Dedifferentiated amniotic fluid mesenchymal stem cell (primary cell): ENCODE results near the gene TM7SF3.

Experiments
- DNase-seq: peaks from one replicate; pipeline ENCODE4 v3.0.0-alpha.2; 2016; ENCODE audit errors: extremely low spot score

The TM7SF3 gene

DNA sequence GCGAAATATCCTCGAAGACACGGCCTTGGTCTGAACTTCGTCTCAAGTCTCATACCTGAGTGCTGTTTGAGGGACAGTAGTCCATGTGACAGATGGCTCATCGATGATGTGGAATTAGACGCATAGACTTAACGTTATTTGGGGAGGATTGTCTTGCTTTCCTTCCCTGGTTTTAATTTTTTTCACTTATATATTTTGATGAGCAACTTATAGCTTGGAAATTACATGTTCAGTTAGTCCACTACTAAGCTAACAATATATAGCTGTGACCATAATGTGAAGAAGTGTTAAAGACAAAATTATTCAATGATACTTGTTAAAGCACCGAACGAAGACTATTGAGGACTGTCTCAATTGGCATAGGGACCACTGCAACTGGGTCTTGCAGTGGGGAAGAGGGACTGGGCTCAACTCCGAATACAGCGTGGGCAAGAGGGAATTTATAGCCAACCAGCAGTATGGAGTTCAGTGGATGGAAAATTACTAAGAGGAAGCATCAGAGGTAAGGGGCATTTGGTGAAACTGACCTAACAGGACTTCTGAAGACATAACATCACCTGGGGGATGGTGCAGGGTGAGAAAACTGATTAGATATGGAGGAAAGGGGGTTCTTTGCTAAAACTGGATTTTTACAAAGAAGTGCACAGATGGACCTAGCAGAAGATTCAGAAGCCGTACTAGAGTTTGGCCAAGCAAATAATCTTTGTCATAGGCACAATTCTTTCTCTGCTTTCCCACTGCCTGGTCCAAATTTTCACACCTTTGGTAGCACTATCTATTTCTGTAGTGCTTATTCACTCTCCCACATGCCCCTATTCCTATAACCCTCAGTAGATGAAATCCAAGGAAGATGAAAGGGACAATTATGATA lies 910 bp upstream of the TM7SF3 start:
- no peak for DNase-seq

DNA sequence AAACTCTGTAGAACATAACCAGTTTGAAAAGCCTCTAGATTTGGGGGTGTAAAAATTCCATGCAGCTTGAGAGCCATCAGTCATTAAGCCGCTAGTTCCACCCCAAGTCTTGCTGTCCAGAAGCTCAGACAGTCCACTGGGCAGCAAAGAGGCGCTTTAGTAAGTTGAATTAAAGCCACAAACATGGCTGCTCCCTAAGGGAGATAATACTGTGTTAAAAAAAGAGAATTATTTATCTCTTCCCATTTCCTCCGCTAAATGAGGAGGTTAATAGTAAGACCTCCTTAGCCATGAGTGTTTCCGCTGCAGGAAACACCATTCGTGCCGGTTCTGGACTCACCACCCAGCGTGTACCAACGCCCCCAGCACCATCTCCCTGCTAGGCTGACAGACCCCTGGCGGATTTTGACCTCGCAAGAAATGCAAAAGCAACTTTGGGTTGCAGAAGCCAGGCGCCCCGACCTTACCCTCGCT lies 536 bp downstream of the TM7SF3 start:
- no peak for DNase-seq

DNA sequence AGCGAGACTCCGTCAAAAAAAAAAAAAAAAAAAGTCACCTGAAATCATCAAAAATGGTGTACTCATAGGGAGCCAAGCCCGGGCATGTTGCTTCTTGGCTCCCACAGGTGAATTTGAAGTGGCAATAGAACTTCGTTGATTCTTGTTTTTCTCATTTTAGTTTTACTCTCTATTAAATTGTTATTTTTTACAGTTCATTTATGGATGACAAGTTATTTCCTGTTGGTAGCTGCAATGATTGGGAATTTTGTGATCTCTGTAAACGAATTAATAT lies 1.3 kb downstream of the TM7SF3 start:
- DNase-seq = no peak

DNA sequence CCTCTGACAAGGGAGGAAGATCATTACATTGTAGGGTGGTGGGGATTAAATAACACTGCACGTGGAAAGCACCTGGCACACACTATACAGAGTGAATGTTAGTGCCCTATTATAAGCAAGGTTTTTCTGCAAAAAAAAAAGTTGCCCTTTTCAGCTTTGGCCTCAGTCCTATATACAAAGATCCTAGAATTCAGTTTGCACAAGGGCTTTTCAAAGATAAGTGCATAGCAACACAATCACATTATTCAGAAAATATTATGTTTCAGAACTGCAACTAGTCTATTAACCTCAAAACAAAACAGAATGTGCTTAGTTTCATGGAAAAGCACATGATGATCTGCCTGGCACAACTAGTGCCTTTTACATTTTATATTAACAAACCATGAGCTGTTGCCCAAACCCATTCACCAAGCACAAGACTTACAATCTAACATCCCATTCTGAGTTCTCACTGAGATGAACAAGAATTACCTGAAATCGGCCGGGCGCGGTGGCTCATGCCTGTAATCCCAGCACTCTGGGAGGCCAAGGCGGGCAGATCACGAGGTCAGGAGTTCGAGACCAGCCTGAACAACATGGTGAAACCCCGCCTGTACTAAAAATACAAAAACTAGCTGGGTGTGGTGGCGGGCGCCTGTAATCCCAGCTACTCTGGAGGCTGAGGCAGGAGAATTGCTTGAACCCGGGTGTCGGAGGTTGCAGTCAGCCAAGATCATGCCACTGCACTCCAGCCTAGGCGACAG lies 1.8 kb downstream of the TM7SF3 start:
- no peak for DNase-seq

DNA sequence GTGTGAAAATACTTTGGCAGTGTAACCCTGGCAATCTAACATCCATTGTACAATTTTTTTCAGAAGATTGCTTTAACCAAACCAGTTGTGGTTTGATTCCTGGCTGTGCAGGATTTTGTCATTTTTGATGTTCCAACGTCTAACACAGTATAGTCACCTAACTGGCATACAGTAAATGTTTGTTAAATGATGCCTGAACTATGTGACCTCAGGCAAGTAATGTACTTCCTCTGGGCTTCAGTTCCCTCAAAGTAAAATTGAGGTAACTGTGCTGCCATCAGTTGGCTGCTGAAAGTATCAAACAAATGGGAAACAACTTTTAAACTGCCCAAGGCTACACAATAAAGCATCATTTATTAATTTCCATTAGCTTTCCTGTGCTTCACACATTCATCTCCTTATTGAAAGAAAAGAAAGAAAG lies 4.3 kb downstream of the TM7SF3 start:
- no peak for DNase-seq

DNA sequence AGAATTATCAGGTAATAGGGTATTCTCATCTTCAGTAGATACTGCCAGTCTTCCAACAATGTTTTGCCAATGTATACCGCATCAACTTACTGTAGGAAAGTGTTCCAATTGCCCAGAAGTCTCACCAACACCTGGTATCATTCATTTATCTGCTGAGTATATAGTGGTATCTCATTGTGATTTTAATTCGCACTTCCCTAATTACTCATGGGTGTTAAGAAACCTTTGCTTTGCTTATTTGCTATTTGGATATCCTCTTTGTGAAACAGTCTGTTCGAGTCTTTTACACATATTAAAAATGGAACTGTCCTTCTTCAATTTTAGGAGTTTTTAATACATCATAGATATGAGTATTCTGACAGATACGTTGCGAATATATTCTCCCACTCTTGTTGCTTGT lies 6.1 kb downstream of the TM7SF3 start:
- DNase-seq = no peak

DNA sequence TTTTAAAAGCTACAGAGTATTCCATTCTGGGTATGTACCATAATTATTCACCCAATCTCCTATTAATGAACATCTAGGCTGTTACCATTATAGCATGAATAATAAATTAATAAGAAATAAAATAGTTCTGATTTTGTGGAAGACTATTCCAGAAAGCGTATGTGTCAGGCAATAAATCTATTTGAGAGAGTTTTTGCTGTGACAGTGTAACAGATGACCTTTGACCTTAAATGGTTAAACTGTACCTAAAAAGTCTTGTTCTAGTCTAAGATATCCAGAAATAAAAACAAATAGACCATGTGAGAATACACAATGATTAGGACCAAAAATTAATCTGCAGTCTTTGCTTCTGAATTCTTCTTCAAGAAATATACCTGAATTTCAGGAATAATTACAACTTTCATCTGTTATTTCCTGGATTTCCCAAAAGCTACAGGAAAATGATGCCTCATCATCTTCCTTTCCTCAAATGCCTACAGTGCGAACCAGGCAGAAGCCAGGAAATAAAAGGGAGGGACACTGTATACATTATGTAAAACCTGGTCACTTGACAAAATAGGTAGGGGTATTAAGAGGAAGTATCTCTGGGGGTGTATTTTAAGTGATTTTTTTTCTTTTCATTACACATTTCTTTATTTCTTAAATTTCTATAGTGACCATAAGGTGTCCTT lies 7.3 kb downstream of the TM7SF3 start:
- DNase-seq = no peak

DNA sequence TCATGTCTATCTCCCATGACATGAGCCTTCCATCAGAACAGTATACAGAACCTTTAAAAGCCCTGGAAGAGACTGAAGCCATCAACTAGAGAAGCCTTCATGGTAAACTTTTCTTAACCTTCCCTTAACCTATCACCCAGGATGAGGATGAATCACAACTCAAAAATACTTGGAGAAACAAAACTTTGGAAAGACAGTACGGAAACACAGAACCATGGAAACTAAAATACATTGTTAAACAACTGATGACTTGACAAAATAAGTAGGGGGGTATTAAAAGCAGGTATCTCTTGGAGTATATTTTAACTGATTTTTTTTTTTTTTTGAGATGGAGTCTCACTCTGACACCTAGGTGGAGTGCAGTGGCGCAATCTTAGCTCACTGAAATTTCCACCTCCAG lies 8.7 kb downstream of the TM7SF3 start:
- no peak for DNase-seq

DNA sequence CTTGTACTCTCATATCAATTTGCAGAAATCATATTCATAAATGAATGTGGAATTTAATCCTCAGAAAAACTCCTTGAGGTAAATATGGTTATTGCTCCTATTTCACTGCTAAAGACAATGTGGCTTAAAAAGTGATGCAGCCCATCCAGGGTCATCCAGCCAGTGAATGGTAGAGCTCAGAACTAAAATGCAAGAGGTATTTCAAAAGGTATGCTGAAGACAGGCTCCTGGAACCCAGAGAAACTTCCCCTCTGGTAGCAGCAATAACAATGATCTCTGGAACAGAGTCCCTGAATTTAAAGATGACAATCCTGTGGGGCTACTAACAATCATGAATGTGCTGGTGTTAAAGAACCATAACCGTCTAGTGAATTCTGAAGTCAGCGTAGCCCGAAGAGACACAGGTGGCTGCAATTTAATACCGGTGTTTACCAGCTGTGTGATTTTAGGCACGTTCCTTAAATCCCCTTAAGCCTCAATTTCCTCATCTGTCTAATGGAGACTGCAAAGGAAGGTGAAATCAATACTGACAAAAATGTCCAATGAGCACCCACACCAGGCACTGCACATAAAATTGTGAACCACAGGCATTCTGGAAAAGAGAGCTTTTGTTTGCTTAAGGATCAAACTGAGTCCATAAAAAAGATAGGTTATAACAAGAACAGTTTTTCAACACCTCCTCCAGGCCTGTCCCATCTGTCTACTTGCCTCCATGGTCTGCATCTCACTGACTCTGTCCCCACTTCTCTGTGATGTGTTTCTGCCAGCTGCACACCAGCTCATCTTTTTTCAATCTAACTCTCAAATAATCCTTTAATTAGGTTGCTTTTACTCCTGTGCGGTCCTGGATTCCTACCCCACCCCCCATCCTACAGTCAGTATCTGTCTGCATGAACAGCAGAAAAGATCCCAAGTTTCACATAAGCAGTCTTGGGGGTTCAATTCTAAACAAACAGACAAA lies 10.5 kb downstream of the TM7SF3 start:
- DNase-seq = no peak

DNA sequence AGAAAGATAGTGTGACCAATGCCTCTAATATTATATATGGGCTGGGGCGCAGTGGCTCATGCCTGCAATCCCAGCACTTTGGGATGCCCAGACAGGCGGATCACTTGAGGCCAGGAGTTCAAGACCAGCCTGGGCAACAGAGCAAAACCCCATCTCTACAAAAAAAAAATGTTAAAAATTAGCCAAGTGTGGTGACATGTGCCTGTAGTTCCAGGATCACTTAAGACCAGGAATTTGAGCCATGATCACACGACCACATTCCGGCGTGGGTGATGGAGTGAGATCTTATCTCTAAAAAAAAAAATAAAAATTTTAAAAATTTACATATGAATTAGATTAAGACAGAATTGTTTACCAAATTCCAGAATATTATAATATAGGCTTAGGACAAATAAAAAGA lies 12.0 kb downstream of the TM7SF3 start:
- no peak for DNase-seq

DNA sequence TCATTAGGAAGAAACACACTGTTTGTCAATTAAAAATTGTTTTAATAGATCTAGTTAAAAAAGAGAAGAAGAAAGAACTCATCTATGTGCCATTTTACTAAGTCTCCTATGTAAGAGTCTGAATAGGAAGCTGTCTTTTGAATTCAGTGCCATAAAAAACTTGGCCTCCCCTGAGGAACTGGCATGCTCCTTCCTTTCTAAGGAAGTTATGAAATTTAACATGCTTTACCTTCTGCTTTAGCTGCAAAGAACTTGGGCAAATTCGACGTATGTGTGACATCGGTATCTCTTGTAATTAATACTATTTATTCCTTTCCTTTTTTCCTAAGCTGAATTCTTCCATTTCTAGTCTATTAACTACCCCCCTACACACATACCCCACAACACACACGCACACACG lies 12.5 kb downstream of the TM7SF3 start:
- DNase-seq = no peak

DNA sequence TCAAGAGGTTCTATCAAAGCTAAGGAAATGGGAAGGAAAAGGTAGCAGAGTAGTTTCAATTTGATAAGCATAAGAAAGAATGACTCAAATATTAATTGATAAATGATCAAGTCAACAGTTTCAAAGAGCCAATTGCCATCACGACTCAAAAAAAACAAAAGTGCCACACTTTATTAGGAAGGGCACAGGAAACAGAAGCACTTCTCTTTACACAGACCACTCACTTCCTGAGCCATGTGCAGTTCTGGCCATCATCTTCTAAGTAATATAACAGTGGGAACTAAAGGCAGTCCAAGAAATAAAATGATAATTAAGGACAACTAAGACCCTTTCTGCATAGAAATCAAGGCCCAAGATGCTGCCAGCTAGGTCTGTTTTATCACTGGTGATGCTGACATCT lies 13.2 kb downstream of the TM7SF3 start:
- no peak for DNase-seq

DNA sequence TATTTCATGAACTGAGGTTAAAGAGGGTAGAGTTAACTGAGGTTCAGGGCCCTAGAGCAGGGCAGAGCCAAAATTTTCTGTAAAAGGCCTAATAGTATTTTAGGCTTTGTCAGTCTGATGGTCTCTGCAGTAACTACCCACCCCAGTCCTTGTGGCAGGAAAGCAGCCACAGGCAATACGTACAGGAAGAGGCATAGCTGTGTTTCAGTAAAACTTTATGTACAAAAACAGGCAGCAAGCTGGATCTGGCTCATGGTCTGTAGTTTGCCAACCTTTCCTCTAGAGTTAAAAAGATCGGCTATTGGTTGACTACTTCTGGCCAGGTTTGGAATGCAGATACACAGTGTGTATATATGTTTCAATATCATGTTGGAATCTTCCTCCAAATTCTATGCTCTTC lies 17.2 kb downstream of the TM7SF3 start:
- DNase-seq = no peak

DNA sequence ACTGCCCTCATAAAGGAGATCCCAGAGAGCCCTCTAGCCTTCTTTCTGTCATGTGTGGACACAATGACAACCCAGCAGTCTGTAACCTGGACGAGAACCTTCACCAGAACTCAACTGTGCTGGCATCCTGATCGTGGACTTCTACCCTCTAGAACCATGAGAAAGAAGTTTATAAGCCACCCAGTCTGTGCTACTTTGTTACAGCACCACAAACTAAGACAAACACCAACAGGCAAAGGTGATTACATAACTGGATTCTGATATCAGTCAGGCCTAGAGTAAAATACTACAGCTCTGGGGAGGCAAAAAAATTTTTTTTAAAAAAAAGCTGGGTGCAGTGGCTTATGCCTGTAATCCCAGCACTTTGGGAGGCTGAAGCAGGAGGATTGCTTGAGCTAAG lies 18.5 kb downstream of the TM7SF3 start:
- DNase-seq = no peak

DNA sequence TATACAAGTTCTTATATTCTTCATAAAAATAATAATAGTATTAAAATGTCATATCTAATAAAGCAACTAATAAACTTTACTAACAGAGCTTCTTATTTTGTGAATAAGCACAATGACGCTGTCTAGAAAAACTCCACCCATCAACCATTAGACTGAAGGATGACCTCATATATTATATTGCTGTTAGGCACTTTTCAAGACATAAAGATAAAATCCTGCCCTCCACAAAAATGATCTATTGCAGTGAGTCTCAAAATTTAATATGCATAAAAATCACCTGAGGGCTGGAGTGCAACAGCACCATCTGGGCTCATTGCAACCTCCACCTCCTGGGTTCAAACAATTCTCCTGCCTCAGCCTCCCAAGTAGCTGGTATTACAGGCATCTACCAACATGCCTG lies 20.1 kb downstream of the TM7SF3 start:
- no peak for DNase-seq

DNA sequence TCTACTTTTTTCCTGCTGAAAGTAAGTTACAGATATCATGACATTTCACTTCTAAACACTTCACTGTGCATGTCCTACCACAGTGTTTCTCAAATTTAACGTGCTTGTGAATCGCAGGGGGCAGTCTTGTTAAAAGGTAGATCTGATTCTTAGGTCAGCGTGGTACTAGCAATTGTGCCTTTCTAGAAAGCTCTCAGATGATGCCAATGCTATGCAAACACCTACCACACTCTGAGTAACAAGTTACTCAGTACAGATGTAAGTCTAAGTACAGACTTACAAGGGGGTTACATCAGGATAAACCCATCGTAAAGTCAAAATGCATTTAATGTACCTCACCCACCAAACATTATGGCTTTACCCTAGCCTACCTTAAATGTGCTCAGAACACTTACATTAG lies 22.4 kb downstream of the TM7SF3 start:
- no peak for DNase-seq

DNA sequence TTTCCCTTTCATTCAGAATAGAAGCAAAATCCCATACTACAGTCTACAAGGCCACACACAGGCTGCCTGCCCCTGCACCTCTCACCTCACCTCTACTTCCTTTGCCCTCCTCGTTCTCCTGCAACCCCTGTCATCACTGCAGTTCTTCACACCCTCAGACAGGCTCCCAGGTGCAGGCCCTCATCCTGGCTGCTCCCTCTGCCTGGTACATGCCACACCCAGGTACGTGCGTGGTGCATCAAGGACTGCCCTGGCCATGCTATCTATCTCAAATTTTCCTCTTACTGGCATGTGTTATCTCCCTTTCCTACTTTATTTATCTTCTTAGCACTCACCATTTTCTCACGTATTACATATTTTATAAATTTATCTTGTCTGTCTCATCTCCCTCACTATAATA lies 24.3 kb downstream of the TM7SF3 start:
- DNase-seq = no peak

DNA sequence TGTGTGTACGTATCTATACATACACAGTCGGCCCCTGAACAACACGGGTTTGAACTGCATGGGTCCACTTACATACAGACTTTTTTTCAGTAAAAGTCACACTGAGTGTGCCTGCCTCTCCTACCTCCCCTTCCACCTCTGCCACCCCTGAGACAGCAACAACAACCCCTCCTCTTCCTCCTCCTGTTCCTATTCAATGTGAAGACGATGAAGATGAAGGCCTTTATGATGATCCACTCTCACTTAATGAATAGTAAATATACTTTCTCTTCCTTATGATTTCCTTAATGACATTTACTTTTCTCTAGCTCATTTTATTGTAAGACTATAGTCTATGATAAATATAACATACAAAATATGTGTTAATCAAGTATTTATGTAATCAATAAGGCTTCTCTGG lies 25.5 kb downstream of the TM7SF3 start:
- DNase-seq = no peak

DNA sequence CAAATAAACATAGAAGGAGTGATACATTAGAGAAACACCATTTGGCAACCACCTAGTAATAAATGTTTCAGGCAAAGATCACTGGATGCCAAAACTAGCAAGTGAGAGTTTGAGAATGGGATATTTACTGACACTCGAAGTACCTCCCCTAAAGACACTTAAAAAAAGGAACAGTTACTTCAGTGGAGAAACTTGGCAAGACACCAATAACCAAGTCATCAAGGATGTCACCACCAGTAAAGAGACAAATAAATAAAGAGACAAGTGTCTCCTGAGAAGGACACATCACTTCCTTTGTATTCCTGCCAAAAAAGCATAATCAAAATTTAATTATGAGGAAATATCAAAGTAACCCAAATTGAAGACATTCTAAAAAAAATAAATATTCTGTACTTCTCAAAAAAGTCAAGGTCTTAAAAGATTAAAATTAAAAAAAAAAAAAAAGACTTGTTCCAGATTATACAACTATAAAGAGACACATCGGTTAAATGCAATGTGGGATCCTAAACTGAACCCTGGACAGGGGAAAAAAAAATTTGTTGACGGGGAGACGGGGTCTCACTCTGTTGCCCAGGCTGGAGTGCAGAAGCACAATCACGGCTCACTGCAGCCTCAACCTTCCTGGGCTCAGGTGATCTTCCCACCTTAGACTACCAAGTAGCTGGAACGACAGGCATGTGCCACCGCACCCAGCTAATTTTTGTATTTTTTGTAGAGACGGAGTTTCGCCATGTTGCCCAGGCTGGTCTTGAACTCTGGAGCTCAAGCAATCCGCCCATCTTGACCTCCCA lies 26.4 kb downstream of the TM7SF3 start:
- no peak for DNase-seq

DNA sequence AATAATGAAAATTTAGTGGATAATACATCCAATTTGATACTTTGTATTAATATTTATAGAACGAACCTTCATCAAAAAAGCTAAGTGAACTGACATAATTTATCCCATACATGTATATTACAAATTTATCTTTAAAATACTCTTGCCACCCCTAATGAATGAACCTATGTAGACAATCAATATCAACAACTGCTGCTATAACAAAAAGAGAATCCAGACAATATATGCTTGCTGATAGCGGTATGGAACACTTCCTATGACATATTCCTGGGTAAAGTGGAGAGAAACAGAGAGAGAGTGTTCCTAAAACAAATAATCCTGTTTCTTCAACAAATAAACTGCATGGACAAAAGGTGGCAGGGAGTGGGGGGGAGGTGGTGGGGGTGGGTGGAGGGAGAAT lies 31.3 kb downstream of the TM7SF3 start:
- DNase-seq = no peak

DNA sequence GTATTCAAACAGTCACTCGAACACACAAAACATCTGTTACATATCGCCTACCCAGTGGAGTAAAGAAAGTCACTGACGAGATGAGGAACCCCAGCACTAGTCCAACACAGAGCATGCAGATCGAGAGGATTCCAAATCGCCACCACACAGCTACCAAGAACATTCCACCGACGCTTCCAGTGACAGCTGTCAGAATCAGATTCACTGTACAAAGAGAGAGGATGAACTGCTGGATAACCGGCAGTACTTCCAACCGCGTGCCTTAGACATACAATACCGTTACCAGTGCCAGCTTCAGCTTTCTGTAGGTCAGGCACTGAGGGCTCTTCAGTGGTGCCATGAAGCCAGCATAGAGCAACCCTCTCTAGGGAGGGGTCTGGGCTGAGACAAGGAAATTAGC lies 34.5 kb downstream of the TM7SF3 start:
- DNase-seq = no peak
